Measurements from ENCODE around the gene RABL6. TPM values are rescaled to one million over a fixed set of nuclear protein-coding genes. Genes with fewer than 3 reads are reported as not detected.

The RABL6 gene
- total RNA-seq, 1 experiment from 2014 or later, result 68.9 TPM

DNA sequence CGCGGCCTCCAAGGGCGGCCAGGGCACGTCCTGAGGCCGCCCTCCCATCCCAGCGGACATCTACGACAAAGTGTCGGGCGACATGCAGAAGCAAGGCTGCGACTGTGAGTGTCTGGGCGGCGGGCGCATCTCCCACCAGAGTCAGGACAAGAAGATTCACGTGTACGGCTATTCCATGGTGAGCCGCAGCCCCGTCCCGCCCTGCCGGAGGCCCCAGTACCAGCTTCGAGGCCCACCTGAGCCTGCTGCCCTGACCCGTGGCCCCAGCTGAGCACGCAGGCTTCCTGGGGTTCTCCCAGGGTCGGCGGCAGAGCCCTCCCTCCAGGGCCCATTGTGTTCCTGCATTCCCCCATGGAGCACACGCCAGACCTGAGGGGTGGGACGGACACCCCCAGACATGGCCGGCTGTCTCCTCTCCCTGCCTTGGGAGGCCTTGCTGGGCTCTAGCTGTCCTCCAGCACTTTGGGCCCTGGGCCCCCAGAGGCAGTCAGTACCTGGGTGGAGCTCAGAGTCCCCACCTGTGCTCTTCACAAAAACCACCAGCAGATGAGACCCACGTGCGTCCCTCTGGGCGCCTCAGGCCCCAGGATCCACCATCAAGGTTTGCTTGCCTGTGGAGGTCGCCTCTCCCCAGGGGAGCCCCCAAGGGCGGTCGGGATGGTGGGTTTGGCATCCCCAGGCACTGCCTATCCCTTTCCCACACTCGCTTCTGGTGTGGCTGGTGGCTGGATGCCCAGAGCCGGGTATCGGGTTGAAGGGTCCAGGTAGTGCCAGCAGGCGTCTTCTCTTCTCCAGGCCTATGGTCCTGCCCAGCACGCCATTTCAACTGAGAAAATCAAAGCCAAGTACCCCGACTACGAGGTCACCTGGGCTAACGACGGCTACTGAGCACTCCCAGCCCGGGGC, 42.5 kb downstream of the RABL6 start:
- Mint-ChIP-seq H3K36me3 (ENCODE audit: insufficient read depth, unreplicated experiment) (peaks cover 65% of the 10 kb centered on the region), H3K27me3 (ENCODE audit: unreplicated experiment) (no peaks in the 10 kb centered on the region), H3K4me3 (ENCODE audit: low read depth, unreplicated experiment) (peak overlapping the region; percentile 96), H3K9me3 (ENCODE audit: low read depth, unreplicated experiment) (no peaks in the 10 kb centered on the region), H3K4me1 (ENCODE audit: low read depth, unreplicated experiment) (peaks cover 5% of the 10 kb centered on the region), H3K27ac (ENCODE audit: unreplicated experiment) (peak overlapping the region; percentile 98)
- TSS peak; percentile 83 for BruUV-seq (replicated peaks)
- no peak for DNase-seq
- TF ChIP-seq, protein P1, sequence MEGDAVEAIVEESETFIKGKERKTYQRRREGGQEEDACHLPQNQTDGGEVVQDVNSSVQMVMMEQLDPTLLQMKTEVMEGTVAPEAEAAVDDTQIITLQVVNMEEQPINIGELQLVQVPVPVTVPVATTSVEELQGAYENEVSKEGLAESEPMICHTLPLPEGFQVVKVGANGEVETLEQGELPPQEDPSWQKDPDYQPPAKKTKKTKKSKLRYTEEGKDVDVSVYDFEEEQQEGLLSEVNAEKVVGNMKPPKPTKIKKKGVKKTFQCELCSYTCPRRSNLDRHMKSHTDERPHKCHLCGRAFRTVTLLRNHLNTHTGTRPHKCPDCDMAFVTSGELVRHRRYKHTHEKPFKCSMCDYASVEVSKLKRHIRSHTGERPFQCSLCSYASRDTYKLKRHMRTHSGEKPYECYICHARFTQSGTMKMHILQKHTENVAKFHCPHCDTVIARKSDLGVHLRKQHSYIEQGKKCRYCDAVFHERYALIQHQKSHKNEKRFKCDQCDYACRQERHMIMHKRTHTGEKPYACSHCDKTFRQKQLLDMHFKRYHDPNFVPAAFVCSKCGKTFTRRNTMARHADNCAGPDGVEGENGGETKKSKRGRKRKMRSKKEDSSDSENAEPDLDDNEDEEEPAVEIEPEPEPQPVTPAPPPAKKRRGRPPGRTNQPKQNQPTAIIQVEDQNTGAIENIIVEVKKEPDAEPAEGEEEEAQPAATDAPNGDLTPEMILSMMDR (IDR thresholded peaks at IDR 0.05; ENCODE audit: unreplicated experiment), result no peak
- CTCF ChIA-PET, result no interaction called here
- intact Hi-C loops (cut with micrococcal nuclease; ENCODE audit: unreplicated experiment), result no loop called here

DNA sequence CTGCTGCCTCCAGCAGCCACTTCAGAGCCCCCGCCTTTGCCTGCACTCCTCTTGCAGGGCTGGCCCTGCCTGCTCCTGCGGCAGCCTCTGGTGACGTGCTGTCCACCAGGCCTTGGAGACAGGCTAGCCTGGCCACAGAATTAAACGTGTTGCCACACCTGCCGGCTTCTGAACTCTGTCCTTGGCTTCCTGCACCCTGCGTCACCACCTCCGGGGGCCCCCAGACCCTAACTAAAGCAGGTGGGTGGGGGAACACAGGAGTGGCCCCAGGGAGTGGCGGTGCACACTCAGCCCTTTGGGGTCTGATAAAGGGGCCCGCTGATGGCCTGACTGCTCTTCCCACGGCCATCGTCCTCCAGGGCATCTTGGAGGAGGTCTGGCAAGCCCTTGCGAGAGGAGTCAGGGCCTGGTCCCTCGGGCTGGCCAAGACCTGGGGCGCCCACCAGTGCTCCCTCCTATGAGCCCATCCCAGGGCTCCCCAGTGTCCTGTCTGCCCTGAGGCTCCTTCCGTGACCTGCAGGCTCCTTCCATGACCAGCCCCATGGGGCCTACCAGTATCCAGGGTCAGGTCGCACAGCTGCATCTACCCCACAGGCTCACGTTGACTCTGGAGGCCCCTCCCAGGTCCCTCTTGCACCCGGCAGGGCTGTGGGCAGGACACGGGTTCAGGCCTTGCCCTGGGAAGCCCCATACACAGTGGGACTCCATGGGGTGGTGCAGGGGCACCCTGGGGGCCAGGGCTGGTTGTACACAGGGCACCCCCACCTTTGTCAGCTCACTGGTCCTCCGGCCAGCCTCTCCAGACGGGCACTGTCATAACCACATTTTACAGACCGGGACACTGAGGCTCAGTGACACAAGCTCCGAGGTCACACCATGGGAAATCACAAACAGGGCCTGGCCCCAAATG, 43.4 kb downstream of the RABL6 start:
- H3K9me3 Mint-ChIP-seq (ENCODE audit: low read depth, unreplicated experiment), result no peaks in the 10 kb centered on the region
- intact Hi-C loops (cut with micrococcal nuclease; ENCODE audit: unreplicated experiment), result no loop called here
- no peak for DNase-seq
- peaks cover 5% of the 10 kb centered on the region for H3K4me1 Mint-ChIP-seq (ENCODE audit: low read depth, unreplicated experiment)
- H3K27me3 Mint-ChIP-seq (ENCODE audit: unreplicated experiment), result no peaks in the 10 kb centered on the region
- H3K36me3 Mint-ChIP-seq (ENCODE audit: insufficient read depth, unreplicated experiment), result peaks cover 64% of the 10 kb centered on the region
- H3K4me3 Mint-ChIP-seq (ENCODE audit: low read depth, unreplicated experiment), result no peak overlapping the region
- TF ChIP-seq, protein P1 (IDR thresholded peaks at IDR 0.05; ENCODE audit: unreplicated experiment), result no peak
- CTCF ChIA-PET, result no interaction called here
- peak overlapping the region; percentile 98 for H3K27ac Mint-ChIP-seq (ENCODE audit: unreplicated experiment)
- BruUV-seq (replicated peaks), result no TSS peak

DNA sequence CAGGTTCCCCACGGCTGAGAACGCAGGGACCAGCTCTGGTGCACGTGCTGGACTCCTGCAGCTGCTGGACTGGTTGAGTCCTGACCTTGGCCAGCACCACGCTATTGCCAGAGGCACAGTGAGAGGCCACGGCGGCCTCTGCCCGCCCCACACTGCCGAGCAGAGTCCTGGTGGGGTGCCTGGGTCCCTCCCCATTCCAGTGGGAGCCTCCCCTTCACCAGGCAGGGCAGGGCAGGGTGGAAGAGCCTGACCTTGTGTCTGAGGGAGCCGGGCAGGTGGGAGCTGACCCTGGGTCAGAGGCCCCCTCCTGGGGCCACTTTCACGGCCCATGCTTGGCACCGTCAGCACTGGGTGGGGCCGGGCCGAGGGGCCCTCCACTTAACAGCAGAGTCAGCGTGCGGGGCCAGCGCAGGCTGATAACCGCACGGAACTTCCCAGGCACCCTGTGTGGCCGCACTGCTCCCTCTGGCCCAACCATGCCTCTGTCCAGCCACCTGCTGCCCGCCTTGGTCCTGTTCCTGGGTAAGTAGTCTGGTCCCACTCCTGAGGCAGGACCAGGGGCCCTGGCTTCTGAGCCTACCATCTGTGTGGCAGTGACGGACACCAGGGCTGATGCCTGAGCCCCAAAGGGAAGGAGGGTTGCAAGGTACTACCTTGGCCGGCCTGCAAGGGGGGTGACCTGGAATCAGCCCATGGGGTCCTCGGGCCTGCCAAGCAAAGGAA, 44.4 kb downstream of the RABL6 start, which contains the start of gene MAMDC4:
TSS of gene MAMDC4 (plus strand) at position 406 of the 723 bp plus-strand sequence. CDS start at position 477, 71 bp downstream.
- no peak within 1 kb of the TSS for H3K4me3 Mint-ChIP-seq (ENCODE audit: low read depth, unreplicated experiment)
- BruUV-seq (replicated peaks), result no TSS peak
- peaks cover 55% of the 10 kb centered on the region for H3K36me3 Mint-ChIP-seq (ENCODE audit: insufficient read depth, unreplicated experiment)
- intact Hi-C loops (cut with micrococcal nuclease; ENCODE audit: unreplicated experiment), result no loop called here
- peaks cover 5% of the 10 kb centered on the region for H3K4me1 Mint-ChIP-seq (ENCODE audit: low read depth, unreplicated experiment)
- H3K27ac Mint-ChIP-seq (ENCODE audit: unreplicated experiment), result no peak within 1 kb of the TSS
- H3K27me3 Mint-ChIP-seq (ENCODE audit: unreplicated experiment), result no peaks in the 10 kb centered on the region
- TF ChIP-seq, protein P1 (IDR thresholded peaks at IDR 0.05; ENCODE audit: unreplicated experiment), result no peak
- CTCF ChIA-PET, result no interaction called here
- no peaks in the 10 kb centered on the region for H3K9me3 Mint-ChIP-seq (ENCODE audit: low read depth, unreplicated experiment)
- no peak for DNase-seq
